Keratinocyte (primary cell): ENCODE results near the gene PAQR5. TPM values are rescaled to one million over a fixed set of nuclear protein-coding genes. Genes with fewer than 3 reads are reported as not detected.

Source experiments
- DNase-seq: peaks from one replicate; pipeline ENCODE4 v3.0.0-alpha.2; 2011; ENCODE audit warnings: low read depth, missing footprints, low spot score
- FAIRE-seq: peaks from 2 replicates; lab custom pipeline; 2011; peaks lifted over from hg19 to GRCh38; lab: Jason Lieb, UNC
- H2AFZ ChIP-seq: 2 replicates; pipeline ENCODE4 v1.6.0; 2012; ENCODE audit warnings: low read length, control low read depth, inconsistent platforms; ENCODE audit not compliant: control insufficient read depth
- H3K27ac ChIP-seq: 2 replicates; pipeline ENCODE4 v1.5.1; 2011; ENCODE audit warnings: low read length; ENCODE audit not compliant: control insufficient read depth, insufficient read depth
- H3K27me3 ChIP-seq: 3 replicates; pipeline ENCODE4 v1.6.0; 2011; ENCODE audit warnings: low read length; ENCODE audit not compliant: control insufficient read depth, insufficient read depth; ENCODE audit errors: extremely low read depth
- H3K36me3 ChIP-seq, 2 experiments: 2 replicates in 1 of 2; 3 replicates in 1 of 2; pipeline ENCODE4 v1.5.1; 2011; ENCODE audit warnings: low read length in 2 of 2, mild to moderate bottlenecking in 1 of 2; ENCODE audit not compliant: control insufficient read depth in 2 of 2, insufficient read depth in 2 of 2; ENCODE audit errors: extremely low read depth in 1 of 2
- H3K4me1 ChIP-seq: 3 replicates; pipeline ENCODE4 v1.5.1; 2011; ENCODE audit warnings: low read length; ENCODE audit not compliant: control insufficient read depth, insufficient read depth; ENCODE audit errors: extremely low read depth
- H3K4me2 ChIP-seq: 3 replicates; pipeline ENCODE4 v1.6.0; 2011; ENCODE audit warnings: low read depth, low read length; ENCODE audit not compliant: control insufficient read depth, insufficient read depth; ENCODE audit errors: extremely low read depth
- H3K4me3 ChIP-seq, 3 experiments: fragments of 200-600 bp in 1 of 3; sonication (generic) in 1 of 3; 2 replicates in 2 of 3; 3 replicates in 1 of 3; pipeline ENCODE4 v1.5.1; 2011 to 2016; ENCODE audit warnings: low read length in 3 of 3, mild to moderate bottlenecking in 3 of 3, control low read depth in 2 of 3, inconsistent platforms in 1 of 3, low read depth in 1 of 3, mixed read lengths in 1 of 3, mixed run types in 1 of 3, moderate library complexity in 1 of 3; ENCODE audit not compliant: control insufficient read depth in 2 of 3, insufficient read depth in 2 of 3; ENCODE audit errors: extremely low read depth in 1 of 3
- H3K79me2 ChIP-seq: 2 replicates; pipeline ENCODE4 v1.6.0; 2012; ENCODE audit warnings: low read length; ENCODE audit not compliant: control insufficient read depth, insufficient read depth
- H3K9ac ChIP-seq: 3 replicates; pipeline ENCODE4 v1.6.0; 2011; ENCODE audit warnings: low read length; ENCODE audit not compliant: control insufficient read depth, insufficient read depth; ENCODE audit errors: extremely low read depth
- H3K9me1 ChIP-seq: 3 replicates; pipeline ENCODE4 v1.6.0; 2011; ENCODE audit warnings: low read length; ENCODE audit not compliant: control insufficient read depth, insufficient read depth; ENCODE audit errors: extremely low read depth
- H3K9me3 ChIP-seq: 2 replicates; pipeline ENCODE4 v1.5.1; 2012; ENCODE audit warnings: low read depth, low read length; ENCODE audit not compliant: control insufficient read depth
- H4K20me1 ChIP-seq: 3 replicates; pipeline ENCODE4 v1.6.0; 2011; ENCODE audit warnings: low read length; ENCODE audit not compliant: control insufficient read depth, insufficient read depth; ENCODE audit errors: extremely low read depth
- EZH2 ChIP-seq: IDR thresholded peaks from one replicate; pipeline ENCODE4 v1.6.1; 2012; ENCODE audit warnings: inconsistent platforms, mild to moderate bottlenecking, low read length, moderate library complexity
- dilution Hi-C: fragments of 300-500 bp; cut with MboI; formaldehyde crosslinking; loops from one replicate; pipeline ENCODE4 v1.7.0; 2020; ENCODE audit warnings: low sequenced_read_pairs; ENCODE audit not compliant: extremely low pct_ligation_motif_present
- polyA minus RNA-seq, 3 experiments: library from RNA; depleted of rRNA, polyadenylated mRNA; stranded (reverse); fragments of >200 nt; gene quantifications; 1 replicate in 1 of 3; 2 replicates in 1 of 3; 3 replicates in 1 of 3; pipeline ENCODE4 v1.2.3, GENCODE V29; 2011
- polyA plus RNA-seq, 5 experiments: library from polyadenylated mRNA; depleted of rRNA in 3 of 5; stranded (reverse) in 3 of 5; stranded (forward) in 1 of 5; unstranded in 1 of 5; fragments of >200 nt; gene quantifications; 1 replicate in 1 of 5; 2 replicates in 3 of 5; 3 replicates in 1 of 5; pipeline versions ENCODE4 v1.2.1 to v1.2.3, GENCODE V29; 2011 to 2012; ENCODE audit warnings: missing spikeins in 2 of 5, low read depth in 1 of 5, low replicate concordance in 1 of 5
- TF ChIP-seq, protein P1 (sequence below), 3 experiments: IDR thresholded peaks in 1 of 3; conservative IDR thresholded peaks in 1 of 3; optimal IDR thresholded peaks in 1 of 3; 2 replicates in 2 of 3; 3 replicates in 1 of 3; pipeline versions ENCODE3 to v1.5.1; 2011; ENCODE audit warnings: low read length in 3 of 3, mild to moderate bottlenecking in 3 of 3, moderate library complexity in 2 of 3, control low read depth in 1 of 3, inconsistent platforms in 1 of 3; ENCODE audit not compliant: insufficient read depth in 2 of 3; ENCODE audit errors: extremely low read depth in 1 of 3

The PAQR5 gene, protein sequence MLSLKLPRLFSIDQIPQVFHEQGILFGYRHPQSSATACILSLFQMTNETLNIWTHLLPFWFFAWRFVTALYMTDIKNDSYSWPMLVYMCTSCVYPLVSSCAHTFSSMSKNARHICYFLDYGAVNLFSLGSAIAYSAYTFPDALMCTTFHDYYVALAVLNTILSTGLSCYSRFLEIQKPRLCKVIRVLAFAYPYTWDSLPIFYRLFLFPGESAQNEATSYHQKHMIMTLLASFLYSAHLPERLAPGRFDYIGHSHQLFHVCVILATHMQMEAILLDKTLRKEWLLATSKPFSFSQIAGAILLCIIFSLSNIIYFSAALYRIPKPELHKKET
- 0.06 to 0.30 TPM (median 0.30 TPM) in 3 replicates for polyA plus RNA-seq
- 0.49 TPM for polyA plus RNA-seq (2011; ENCODE audit: low read depth)
- 0.13 and 0.19 TPM in 2 replicates for polyA plus RNA-seq (2011; cell fraction: cytosol; rRNA removed)
- 0.74 and 1.1 TPM in 2 replicates for polyA plus RNA-seq (2011; cell fraction: nucleus; rRNA removed)
- 0.09 and 0.58 TPM in 2 replicates for polyA plus RNA-seq (2012; ENCODE audit: low replicate concordance)
- polyA minus RNA-seq = 0.10 to 0.40 TPM in 2 of 3 replicates, not detected in the other
- polyA minus RNA-seq (2011; cell fraction: cytosol; rRNA and poly(A)+ RNA removed) = not detected
- 0.54 and 1.2 TPM in 2 replicates for polyA minus RNA-seq (2011; cell fraction: nucleus; rRNA and poly(A)+ RNA removed)

DNA sequence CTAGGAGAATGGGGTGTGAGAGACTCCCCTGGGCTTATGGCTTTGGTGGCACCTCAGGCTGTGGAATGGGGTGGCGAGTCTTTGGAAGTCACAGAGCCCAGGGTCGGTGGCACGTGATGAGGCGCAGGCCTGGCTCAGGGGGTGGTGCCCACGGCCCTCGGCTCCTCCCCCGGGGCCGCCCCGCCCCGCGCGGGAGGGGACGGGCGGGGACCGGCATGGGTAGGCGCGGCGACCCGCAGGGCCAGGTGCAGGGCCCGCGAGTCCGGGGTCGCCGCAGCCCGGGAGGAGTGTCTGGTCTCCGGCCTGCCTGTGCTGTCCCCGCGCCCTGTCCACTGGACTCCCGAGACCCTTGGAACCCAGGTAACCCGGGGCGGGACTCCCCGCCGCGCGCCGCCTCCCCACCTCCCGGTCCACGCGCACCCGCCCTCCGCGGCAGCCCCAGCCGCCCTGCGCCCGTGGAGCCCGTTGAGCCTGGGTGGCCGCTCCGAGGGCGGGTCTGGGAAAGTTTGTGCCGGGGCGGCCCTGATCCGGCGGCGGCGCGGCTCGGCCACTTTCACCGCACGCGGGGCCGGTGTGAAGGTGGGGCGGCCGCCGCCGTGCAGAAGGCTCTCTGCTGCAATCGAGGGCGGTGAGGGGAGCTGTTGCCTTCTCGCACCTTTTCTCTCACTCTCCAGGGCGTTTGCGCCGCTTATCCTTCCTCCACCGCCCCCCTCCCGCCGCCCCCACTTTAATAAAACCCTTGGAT lies at the start of gene PAQR5:
Gene PAQR5 (plus strand): TSS at position 216 of the 745 bp plus-strand sequence. CDS start 61,169 bp downstream, outside the sequence.
- H3K27me3 ChIP-seq = peaks cover 53% of the 10 kb centered on the region
- FAIRE-seq = no peak
- dilution Hi-C loops = no loop called here

GRCh38 chr15:69253156-69253555 lies 45.6 kb upstream of the PAQR5 start:
- H3K79me2 ChIP-seq = no peaks in the 10 kb centered on the region
- H3K36me3 ChIP-seq = no peaks in the 10 kb centered on the region
- H2AFZ ChIP-seq = peak overlapping the region; percentile 77
- FAIRE-seq (peak; percentile 77), DNase-seq (no peak)
- no peak overlapping the region for H3K4me3 ChIP-seq
- TF ChIP-seq, protein P1, sequence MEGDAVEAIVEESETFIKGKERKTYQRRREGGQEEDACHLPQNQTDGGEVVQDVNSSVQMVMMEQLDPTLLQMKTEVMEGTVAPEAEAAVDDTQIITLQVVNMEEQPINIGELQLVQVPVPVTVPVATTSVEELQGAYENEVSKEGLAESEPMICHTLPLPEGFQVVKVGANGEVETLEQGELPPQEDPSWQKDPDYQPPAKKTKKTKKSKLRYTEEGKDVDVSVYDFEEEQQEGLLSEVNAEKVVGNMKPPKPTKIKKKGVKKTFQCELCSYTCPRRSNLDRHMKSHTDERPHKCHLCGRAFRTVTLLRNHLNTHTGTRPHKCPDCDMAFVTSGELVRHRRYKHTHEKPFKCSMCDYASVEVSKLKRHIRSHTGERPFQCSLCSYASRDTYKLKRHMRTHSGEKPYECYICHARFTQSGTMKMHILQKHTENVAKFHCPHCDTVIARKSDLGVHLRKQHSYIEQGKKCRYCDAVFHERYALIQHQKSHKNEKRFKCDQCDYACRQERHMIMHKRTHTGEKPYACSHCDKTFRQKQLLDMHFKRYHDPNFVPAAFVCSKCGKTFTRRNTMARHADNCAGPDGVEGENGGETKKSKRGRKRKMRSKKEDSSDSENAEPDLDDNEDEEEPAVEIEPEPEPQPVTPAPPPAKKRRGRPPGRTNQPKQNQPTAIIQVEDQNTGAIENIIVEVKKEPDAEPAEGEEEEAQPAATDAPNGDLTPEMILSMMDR (optimal IDR thresholded peaks at IDR 0.05 in 1 of 3, IDR thresholded peaks at IDR 0.05 in 1 of 3, conservative IDR thresholded peaks at IDR 0.05 in 1 of 3; ENCODE audit: extremely low read depth in 1 of 3, insufficient read depth in 2 of 3, low read length in 3 of 3) = no peak
- peaks cover 13% of the 10 kb centered on the region for H3K4me1 ChIP-seq
- no peak overlapping the region for H3K9ac ChIP-seq
- no peaks in the 10 kb centered on the region for H3K27me3 ChIP-seq
- dilution Hi-C loops = no loop called here
- H3K9me3 ChIP-seq = no peaks in the 10 kb centered on the region
- H4K20me1 ChIP-seq = no peaks in the 10 kb centered on the region
- H3K27ac ChIP-seq = peak overlapping the region; percentile 57
- H3K4me2 ChIP-seq = peak overlapping the region; percentile 73
- H3K9me1 ChIP-seq = no peaks in the 10 kb centered on the region

More for the DNA sequence above, at the start of gene PAQR5:
- no peaks in the 10 kb centered on the region for H3K9me3 ChIP-seq
- H2AFZ ChIP-seq = peak within 1 kb of the TSS; percentile 9
- H3K4me2 ChIP-seq = peak within 1 kb of the TSS; percentile 76
- no peaks in the 10 kb centered on the region for H4K20me1 ChIP-seq
- H3K9ac ChIP-seq = no peak within 1 kb of the TSS
- peak within 1 kb of the TSS; percentile 17 to 49 (median 27) for H3K4me3 ChIP-seq
- H3K9me1 ChIP-seq = no peaks in the 10 kb centered on the region
- no peak within 1 kb of the TSS for H3K27ac ChIP-seq
- DNase-seq = no peak
- no peaks in the 10 kb centered on the region for H3K4me1 ChIP-seq
- H3K79me2 ChIP-seq = no peaks in the 10 kb centered on the region
- no peaks in the 10 kb centered on the region for H3K36me3 ChIP-seq
- TF ChIP-seq EZH2 = peak; percentile 56
- TF ChIP-seq, protein P1 (optimal IDR thresholded peaks at IDR 0.05 in 1 of 3, IDR thresholded peaks at IDR 0.05 in 1 of 3, conservative IDR thresholded peaks at IDR 0.05 in 1 of 3; ENCODE audit: extremely low read depth in 1 of 3, insufficient read depth in 2 of 3, low read length in 3 of 3) = no peak
